ENCODE measurements around the gene VAX1.

DNA sequence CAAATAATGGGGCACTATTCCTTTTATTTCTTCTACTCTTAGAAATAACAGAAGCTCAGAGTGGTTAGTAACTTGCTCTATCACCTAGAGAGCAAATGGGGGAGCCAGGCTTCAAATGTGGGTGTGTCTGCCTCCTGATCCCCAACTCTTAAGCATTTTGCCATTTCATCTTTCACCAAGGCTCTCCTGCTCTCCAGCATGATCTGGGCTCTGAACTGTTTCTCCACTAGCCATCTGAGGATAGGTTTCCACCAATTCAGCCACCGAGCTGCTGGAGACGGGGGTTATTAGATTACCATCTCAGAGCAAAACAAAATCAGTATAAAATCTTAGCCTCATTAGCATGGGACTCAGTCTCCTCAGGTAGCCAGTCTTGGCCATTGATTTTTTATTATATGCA lies 20.2 kb upstream of the VAX1 start:
- TF ChIP-seq POLR2A (IDR thresholded peaks at IDR 0.05; ENCODE audit: low read depth, low read length) = no peak
- TF ChIP-seq, protein P1, sequence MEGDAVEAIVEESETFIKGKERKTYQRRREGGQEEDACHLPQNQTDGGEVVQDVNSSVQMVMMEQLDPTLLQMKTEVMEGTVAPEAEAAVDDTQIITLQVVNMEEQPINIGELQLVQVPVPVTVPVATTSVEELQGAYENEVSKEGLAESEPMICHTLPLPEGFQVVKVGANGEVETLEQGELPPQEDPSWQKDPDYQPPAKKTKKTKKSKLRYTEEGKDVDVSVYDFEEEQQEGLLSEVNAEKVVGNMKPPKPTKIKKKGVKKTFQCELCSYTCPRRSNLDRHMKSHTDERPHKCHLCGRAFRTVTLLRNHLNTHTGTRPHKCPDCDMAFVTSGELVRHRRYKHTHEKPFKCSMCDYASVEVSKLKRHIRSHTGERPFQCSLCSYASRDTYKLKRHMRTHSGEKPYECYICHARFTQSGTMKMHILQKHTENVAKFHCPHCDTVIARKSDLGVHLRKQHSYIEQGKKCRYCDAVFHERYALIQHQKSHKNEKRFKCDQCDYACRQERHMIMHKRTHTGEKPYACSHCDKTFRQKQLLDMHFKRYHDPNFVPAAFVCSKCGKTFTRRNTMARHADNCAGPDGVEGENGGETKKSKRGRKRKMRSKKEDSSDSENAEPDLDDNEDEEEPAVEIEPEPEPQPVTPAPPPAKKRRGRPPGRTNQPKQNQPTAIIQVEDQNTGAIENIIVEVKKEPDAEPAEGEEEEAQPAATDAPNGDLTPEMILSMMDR (IDR thresholded peaks at IDR 0.05; ENCODE audit: extremely low read depth in 1 of 2, insufficient read depth in 1 of 2, low read depth in 1 of 2, low read length in 2 of 2) = no peak
- TF ChIP-seq EZH2 (IDR thresholded peaks at IDR 0.05; ENCODE audit: borderline replicate concordance, low read depth, low read length, severe bottlenecking) = no peak
- TF ChIP-seq POLR2AphosphoS5 (IDR thresholded peaks at IDR 0.05; ENCODE audit: insufficient read depth, low read depth, low read length) = no peak
- TF ChIP-seq, protein P2, sequence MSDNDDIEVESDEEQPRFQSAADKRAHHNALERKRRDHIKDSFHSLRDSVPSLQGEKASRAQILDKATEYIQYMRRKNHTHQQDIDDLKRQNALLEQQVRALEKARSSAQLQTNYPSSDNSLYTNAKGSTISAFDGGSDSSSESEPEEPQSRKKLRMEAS (IDR thresholded peaks at IDR 0.05; ENCODE audit: insufficient read depth, insufficient read length) = no peak
- no peak for TF ChIP-seq MYC (IDR thresholded peaks at IDR 0.05; ENCODE audit: low read depth, low read length)
- TF ChIP-seq JUN (IDR thresholded peaks at IDR 0.05; ENCODE audit: borderline replicate concordance, insufficient read depth, insufficient read length, low read depth) = no peak
